Measurements from ENCODE around the gene GSDME. TPM values are rescaled to one million over a fixed set of nuclear protein-coding genes. Genes with fewer than 3 reads are reported as not detected.

Gene GSDME
- total RNA-seq, 3 donors from 2014 or later (not counting 1 experiment from before 2014, with no cell fraction given) = 0.20 to 0.31 TPM; not detected in 1

GRCh38 chr7:24728121-24728500 lies 29.2 kb downstream of the GSDME start:
- Histone ChIP-seq H3K27me3 (ENCODE audit: control insufficient read depth, insufficient read depth, low read length) (no peaks in the 10 kb centered on the region), H3K4me1 (ENCODE audit: control insufficient read depth, insufficient read depth, low read length) (no peaks in the 10 kb centered on the region), H3K4me3 (ENCODE audit: low read length) (no peak overlapping the region), H3K27ac (ENCODE audit: low read length) (no peak overlapping the region), H3K9me3 (ENCODE audit: control insufficient read depth, insufficient read depth, low read length) (no peaks in the 10 kb centered on the region), H3K36me3 (ENCODE audit: control insufficient read depth, insufficient read depth, low read length) (no peaks in the 10 kb centered on the region)
- ATAC-seq (no peak), DNase-seq (no peak)
- intact Hi-C loops (cut with micrococcal nuclease) = no loop called here
- Mint-ChIP-seq H3K4me1 (peaks cover 7% of the 10 kb centered on the region in 2 donors), H3K27me3 (ENCODE audit: low read depth in 2 of 2) (peaks cover 20 to 23% of the 10 kb centered on the region in 2 donors), H3K27ac (no peak overlapping the region), H3K36me3 (no peaks in the 10 kb centered on the region), H3K9me3 (no peaks in the 10 kb centered on the region), H3K4me3 (no peak overlapping the region)
- no peak for TF ChIP-seq CTCF (IDR thresholded peaks at IDR 0.05)
- WGBS (ENCODE audit: insufficient coverage) = 96% methylated on average over 7 of the region's 7 CpGs

- H3K4me1 ChIP-seq (ENCODE audit: control insufficient read depth, insufficient read depth, low read length) = no peaks in the 10 kb centered on the region
- no peaks in the 10 kb centered on the region for H3K27me3 ChIP-seq (ENCODE audit: control insufficient read depth, insufficient read depth, low read length)
- Mint-ChIP-seq H3K4me1 (peaks cover 7% of the 10 kb centered on the region in 2 donors), H3K36me3 (no peaks in the 10 kb centered on the region), H3K9me3 (no peaks in the 10 kb centered on the region), H3K4me3 (no peak overlapping the region), H3K27me3 (ENCODE audit: low read depth in 2 of 2) (peaks cover 20 to 23% of the 10 kb centered on the region in 2 donors), H3K27ac (no peak overlapping the region)
- no peak for DNase-seq
- H3K4me3 ChIP-seq (ENCODE audit: low read length) = no peak overlapping the region
- H3K27ac ChIP-seq (ENCODE audit: low read length) = no peak overlapping the region
- WGBS (ENCODE audit: insufficient coverage) = 56% methylated on average over 13 of the region's 13 CpGs
- H3K9me3 ChIP-seq (ENCODE audit: control insufficient read depth, insufficient read depth, low read length) = no peaks in the 10 kb centered on the region
- no peak for TF ChIP-seq CTCF (IDR thresholded peaks at IDR 0.05)
- intact Hi-C loops (cut with micrococcal nuclease) = no loop called here
- peak in 1 of 3 donors; percentile 47 for ATAC-seq
- no peaks in the 10 kb centered on the region for H3K36me3 ChIP-seq (ENCODE audit: control insufficient read depth, insufficient read depth, low read length)
Measured at GRCh38 chr7:24727154-24728120, 29.8 kb downstream of the GSDME start.

- no peak for DNase-seq
- peaks cover 15 to 24% of the 10 kb centered on the region in 2 donors for H3K27me3 Mint-ChIP-seq (ENCODE audit: low read depth in 2 of 2)
- H3K4me1 Mint-ChIP-seq = peaks cover 7% of the 10 kb centered on the region in 2 donors
- no peaks in the 10 kb centered on the region for H3K9me3 Mint-ChIP-seq
- no peak overlapping the region for H3K4me3 ChIP-seq (ENCODE audit: low read length)
- no peaks in the 10 kb centered on the region for H3K9me3 ChIP-seq (ENCODE audit: control insufficient read depth, insufficient read depth, low read length)
- H3K36me3 Mint-ChIP-seq = no peaks in the 10 kb centered on the region
- no peak overlapping the region for H3K27ac ChIP-seq (ENCODE audit: low read length)
- no peak for ATAC-seq
- H3K27me3 ChIP-seq (ENCODE audit: control insufficient read depth, insufficient read depth, low read length) = no peaks in the 10 kb centered on the region
- no peak overlapping the region for H3K27ac Mint-ChIP-seq
- H3K36me3 ChIP-seq (ENCODE audit: control insufficient read depth, insufficient read depth, low read length) = no peaks in the 10 kb centered on the region
- no peaks in the 10 kb centered on the region for H3K4me1 ChIP-seq (ENCODE audit: control insufficient read depth, insufficient read depth, low read length)
- 90% methylated on average over 14 of the region's 14 CpGs for WGBS (ENCODE audit: insufficient coverage)
- intact Hi-C loops (cut with micrococcal nuclease) = no loop called here
- no peak overlapping the region for H3K4me3 Mint-ChIP-seq
- no peak for TF ChIP-seq CTCF (IDR thresholded peaks at IDR 0.05)
Measured at GRCh38 chr7:24725554-24726241, 31.6 kb downstream of the GSDME start.
